OCI-LY1 (cell line): ENCODE measurements around the gene NUP62.

ENCODE experiments used
- H2AFZ ChIP-seq: fragments of 200-600 bp; sonication (generic), shearing (Covaris generic); 2 replicates; pipeline ENCODE4 v1.6.0; 2014; ENCODE audit warnings: antibody characterized with exemption, mild to moderate bottlenecking, low read length
- H3F3A ChIP-seq: fragments of 200-600 bp; sonication (generic), shearing (Covaris generic); 2 replicates; pipeline ENCODE4 v1.6.0; 2014; ENCODE audit warnings: mild to moderate bottlenecking, antibody characterized with exemption, low read length, moderate library complexity; ENCODE audit not compliant: insufficient read depth
- H3K27ac ChIP-seq: fragments of 200-600 bp; sonication (generic); 2 replicates; pipeline ENCODE4 v1.5.1; 2014; ENCODE audit warnings: low read length, mixed run types, mild to moderate bottlenecking, low read depth; ENCODE audit not compliant: poor library complexity, severe bottlenecking
- H3K27me3 ChIP-seq: fragments of 200-600 bp; sonication (generic); 2 replicates; pipeline ENCODE4 v1.6.0; 2014; ENCODE audit warnings: antibody characterized with exemption, mild to moderate bottlenecking, low read length, moderate library complexity; ENCODE audit not compliant: insufficient read depth
- H3K36me3 ChIP-seq: fragments of 200-600 bp; sonication (generic); 2 replicates; pipeline ENCODE4 v1.6.1; 2014; ENCODE audit warnings: mild to moderate bottlenecking, antibody characterized with exemption, low read length, moderate library complexity, mixed read lengths; ENCODE audit not compliant: insufficient read depth
- H3K4me1 ChIP-seq: fragments of 200-600 bp; sonication (generic); 2 replicates; pipeline ENCODE4 v1.5.1; 2014; ENCODE audit warnings: mild to moderate bottlenecking, low read length, moderate library complexity; ENCODE audit not compliant: insufficient read depth, severe bottlenecking
- H3K4me2 ChIP-seq: fragments of 200-600 bp; sonication (generic), shearing (Covaris generic); 2 replicates; pipeline ENCODE4 v1.6.1; 2014; ENCODE audit warnings: low read length
- H3K4me3 ChIP-seq: fragments of 200-600 bp; sonication (generic); 2 replicates; pipeline ENCODE4 v1.5.1; 2014; ENCODE audit warnings: low read length, low read depth, mild to moderate bottlenecking, mixed read lengths; ENCODE audit not compliant: poor library complexity, severe bottlenecking
- H3K79me2 ChIP-seq: fragments of 200-600 bp; shearing (Covaris generic); 2 replicates; pipeline ENCODE4 v1.6.1; 2016; ENCODE audit warnings: mixed run types, low read length, mixed read lengths; ENCODE audit not compliant: insufficient read depth
- H3K9ac ChIP-seq: fragments of 200-600 bp; sonication (generic), shearing (Covaris generic); 2 replicates; pipeline ENCODE4 v1.6.1; 2014; ENCODE audit warnings: mild to moderate bottlenecking, low read length, mixed read lengths
- H3K9me2 ChIP-seq: fragments of 200-600 bp; sonication (generic), shearing (Covaris generic); 2 replicates; pipeline ENCODE4 v1.6.1; 2014; ENCODE audit warnings: low read depth, mild to moderate bottlenecking, low read length, mixed read lengths
- H3K9me3 ChIP-seq: fragments of 200-600 bp; shearing (Covaris generic); 2 replicates; pipeline ENCODE4 v1.6.1; 2014; ENCODE audit warnings: low read length, mixed read lengths
- H4K20me1 ChIP-seq: fragments of 200-600 bp; sonication (generic), shearing (Covaris generic); 2 replicates; pipeline ENCODE4 v1.6.0; 2016; ENCODE audit warnings: mild to moderate bottlenecking, low read length; ENCODE audit not compliant: insufficient read depth
- EZH2 ChIP-seq: fragments of 200-600 bp; sonication (generic), shearing (Covaris generic); IDR thresholded peaks from 2 replicates; pipeline ENCODE4 v1.8.0; 2017; ENCODE audit warnings: borderline replicate concordance, mixed run types, mild to moderate bottlenecking, antibody characterized with exemption, low read length, moderate library complexity, mixed read lengths
- TF ChIP-seq, protein P1 (sequence below): fragments of 200-600 bp; sonication (generic), shearing (Covaris generic); IDR thresholded peaks from 2 replicates; pipeline ENCODE4 v1.5.1; 2017; ENCODE audit warnings: mild to moderate bottlenecking, antibody characterized with exemption, low read length, moderate library complexity, mixed read lengths

NUP62 gene

DNA sequence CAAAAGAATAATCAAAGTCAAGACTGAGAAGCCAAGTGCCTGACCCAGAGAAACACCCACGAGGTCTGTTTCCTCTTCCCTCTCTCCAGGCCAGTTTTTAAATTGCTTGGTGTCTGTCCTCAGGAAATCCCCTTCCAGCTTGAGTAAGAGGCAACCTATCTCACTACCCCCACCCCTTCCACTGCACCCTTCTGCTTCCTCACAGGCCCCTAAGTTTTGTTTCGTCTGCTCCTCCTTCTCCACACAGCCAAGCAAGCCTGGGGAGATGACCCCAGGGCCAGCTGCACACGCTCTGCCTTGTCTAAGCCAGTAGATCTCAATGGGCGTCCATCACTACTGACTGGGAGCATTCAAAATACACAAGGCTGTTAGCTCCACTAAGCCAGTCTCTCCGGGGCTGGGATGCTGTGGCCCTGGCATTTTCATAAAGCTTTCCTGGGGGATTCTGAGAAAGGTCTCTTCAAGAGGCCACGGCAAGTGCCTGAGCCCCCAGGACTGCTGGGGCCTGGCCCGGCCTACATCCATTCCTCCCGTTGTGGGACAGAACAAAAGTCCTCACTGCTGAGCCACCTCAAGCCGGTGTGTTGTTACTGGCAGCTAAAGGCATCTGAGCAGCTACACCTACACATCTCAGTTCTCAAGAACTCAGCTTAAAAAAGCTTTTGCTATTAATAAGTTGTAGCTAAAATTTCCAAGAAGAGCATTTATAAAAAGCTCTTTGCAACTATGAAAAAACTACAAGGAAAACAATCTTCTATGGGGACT lies 17.7 kb downstream of the NUP62 start:
- Histone ChIP-seq H3F3A (no peaks in the 10 kb centered on the region), H3K36me3 (peaks cover 91% of the 10 kb centered on the region), H4K20me1 (no peaks in the 10 kb centered on the region), H3K9me2 (no peaks in the 10 kb centered on the region), H3K9ac (peak overlapping the region; percentile 20; the same call in 1 of the 2 replicates), H3K79me2 (no peaks in the 10 kb centered on the region), H2AFZ (no peak overlapping the region), H3K9me3 (no peaks in the 10 kb centered on the region), H3K4me1 (peaks cover 75% of the 10 kb centered on the region), H3K27ac (peak overlapping the region; percentile 95), H3K27me3 (no peaks in the 10 kb centered on the region), H3K4me2 (peak overlapping the region; percentile 27; the same call in 1 of the 2 replicates), H3K4me3 (no peak overlapping the region)
- no peak for TF ChIP-seq EZH2
- TF ChIP-seq, protein P1, sequence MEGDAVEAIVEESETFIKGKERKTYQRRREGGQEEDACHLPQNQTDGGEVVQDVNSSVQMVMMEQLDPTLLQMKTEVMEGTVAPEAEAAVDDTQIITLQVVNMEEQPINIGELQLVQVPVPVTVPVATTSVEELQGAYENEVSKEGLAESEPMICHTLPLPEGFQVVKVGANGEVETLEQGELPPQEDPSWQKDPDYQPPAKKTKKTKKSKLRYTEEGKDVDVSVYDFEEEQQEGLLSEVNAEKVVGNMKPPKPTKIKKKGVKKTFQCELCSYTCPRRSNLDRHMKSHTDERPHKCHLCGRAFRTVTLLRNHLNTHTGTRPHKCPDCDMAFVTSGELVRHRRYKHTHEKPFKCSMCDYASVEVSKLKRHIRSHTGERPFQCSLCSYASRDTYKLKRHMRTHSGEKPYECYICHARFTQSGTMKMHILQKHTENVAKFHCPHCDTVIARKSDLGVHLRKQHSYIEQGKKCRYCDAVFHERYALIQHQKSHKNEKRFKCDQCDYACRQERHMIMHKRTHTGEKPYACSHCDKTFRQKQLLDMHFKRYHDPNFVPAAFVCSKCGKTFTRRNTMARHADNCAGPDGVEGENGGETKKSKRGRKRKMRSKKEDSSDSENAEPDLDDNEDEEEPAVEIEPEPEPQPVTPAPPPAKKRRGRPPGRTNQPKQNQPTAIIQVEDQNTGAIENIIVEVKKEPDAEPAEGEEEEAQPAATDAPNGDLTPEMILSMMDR, result no peak

DNA sequence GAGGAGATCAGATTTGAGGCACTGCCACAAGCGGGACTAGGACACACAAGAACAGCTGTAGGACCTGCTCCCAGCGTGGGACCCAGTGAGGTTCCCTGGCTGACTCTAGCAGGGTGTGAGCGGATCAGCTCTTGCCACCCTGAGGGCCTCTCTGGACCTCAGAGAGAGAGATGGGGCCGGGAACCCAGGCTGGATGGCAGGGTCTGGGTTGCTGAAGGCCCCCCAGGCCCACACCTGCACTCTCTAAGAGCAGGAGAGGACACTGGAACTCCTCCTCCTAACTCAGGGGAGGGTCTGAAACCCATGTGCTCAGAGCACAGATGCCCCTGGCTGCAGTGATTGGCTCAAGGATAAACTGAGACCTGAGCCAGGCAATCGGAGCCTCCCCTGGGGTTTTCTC lies 19.1 kb downstream of the NUP62 start:
- H3K4me2 ChIP-seq, result peak overlapping the region; percentile 49; the same call in 1 of the 2 replicates
- no peaks in the 10 kb centered on the region for H4K20me1 ChIP-seq
- H3K36me3 ChIP-seq, result peaks cover 89% of the 10 kb centered on the region
- TF ChIP-seq EZH2, result no peak
- TF ChIP-seq, protein P1, result no peak
- no peaks in the 10 kb centered on the region for H3K9me3 ChIP-seq
- H3F3A ChIP-seq, result no peaks in the 10 kb centered on the region
- H3K4me1 ChIP-seq, result peaks cover 84% of the 10 kb centered on the region
- no peaks in the 10 kb centered on the region for H3K27me3 ChIP-seq
- peak overlapping the region; percentile 95 for H3K27ac ChIP-seq
- H3K4me3 ChIP-seq, result peak overlapping the region; percentile 30
- no peaks in the 10 kb centered on the region for H3K9me2 ChIP-seq
- H3K9ac ChIP-seq, result peak overlapping the region; percentile 54
- H3K79me2 ChIP-seq, result no peaks in the 10 kb centered on the region
- no peak overlapping the region for H2AFZ ChIP-seq

GRCh38 chr19:49908480-49909420 lies 20.6 kb downstream of the NUP62 start:
- no peaks in the 10 kb centered on the region for H3K9me2 ChIP-seq
- H2AFZ ChIP-seq, result no peak overlapping the region
- no peaks in the 10 kb centered on the region for H3F3A ChIP-seq
- H3K9me3 ChIP-seq, result no peaks in the 10 kb centered on the region
- H3K79me2 ChIP-seq, result no peaks in the 10 kb centered on the region
- H3K9ac ChIP-seq, result peak overlapping the region; percentile 54; the same call in 1 of the 2 replicates
- H3K27me3 ChIP-seq, result no peaks in the 10 kb centered on the region
- peak overlapping the region; percentile 95 for H3K27ac ChIP-seq
- H4K20me1 ChIP-seq, result no peaks in the 10 kb centered on the region
- no peak for TF ChIP-seq EZH2
- TF ChIP-seq, protein P1, result no peak
- H3K4me1 ChIP-seq, result peaks cover 90% of the 10 kb centered on the region
- H3K4me3 ChIP-seq, result peak overlapping the region; percentile 30
- H3K36me3 ChIP-seq, result peaks cover 77% of the 10 kb centered on the region
- H3K4me2 ChIP-seq, result peak overlapping the region; percentile 49
